ENCODE results near the gene KCNG2. TPM values are rescaled to one million over a fixed set of nuclear protein-coding genes. Genes with fewer than 3 reads are reported as not detected.

KCNG2 gene
- total and polyA plus RNA-seq, 2 of the 8 experiments (the other 6 are each of a cell fraction or from before 2014, with no cell fraction given), result 0.19 to 0.74 TPM

GRCh38 chr18:79937103-79937860 lies 139.5 kb downstream of the KCNG2 start (continued):
- TF ChIP-seq KDM4A (IDR thresholded peaks at IDR 0.05; ENCODE audit: low read depth, low read length, severe bottlenecking) (no peak), RXRA (IDR thresholded peaks at IDR 0.05; ENCODE audit: insufficient read depth, low read depth, low read length) (no peak), TBP (IDR thresholded peaks at IDR 0.05; ENCODE audit: low read depth, low read length) (no peak), MAFK (IDR thresholded peaks at IDR 0.05; ENCODE audit: low read depth, low read length) (no peak), SP1 (IDR thresholded peaks at IDR 0.05; ENCODE audit: low read depth, low read length) (no peak), JUN (IDR thresholded peaks at IDR 0.05; ENCODE audit: low read depth, low read length) (no peak), SAP30 (IDR thresholded peaks at IDR 0.05; ENCODE audit: insufficient read depth, insufficient replicate concordance, low read length) (no peak), GTF2F1 (IDR thresholded peaks at IDR 0.05; ENCODE audit: borderline replicate concordance, low read depth, low read length) (no peak), BRCA1 (IDR thresholded peaks at IDR 0.05; ENCODE audit: low read depth, low read length) (no peak)

Measured in H1 (cell line).